GM23248 (cell line): ENCODE measurements around the gene DUSP15.

Experiments used
- EZH2 ChIP-seq: fragments of 200-600 bp; sonication (generic); IDR thresholded peaks from 2 replicates; pipeline ENCODE4 v1.6.1; 2018; ENCODE audit warnings: antibody characterized with exemption, mild to moderate bottlenecking; ENCODE audit not compliant: insufficient read depth, poor library complexity, severe bottlenecking
- EZH2phosphoT487 ChIP-seq: fragments of 200-600 bp; sonication (generic); IDR thresholded peaks from 2 replicates; pipeline ENCODE4 v1.6.1; 2018; ENCODE audit warnings: antibody characterized with exemption, moderate library complexity, mild to moderate bottlenecking, low read depth; ENCODE audit not compliant: insufficient read depth

- TF ChIP-seq EZH2, result no peak
- no peak for TF ChIP-seq EZH2phosphoT487
Observed at GRCh38 chr20:31868853-31869672, 1.3 kb downstream of the DUSP15 start.
